ENCODE results near the gene MTHFSD.

GRCh38 chr16:86531641-86532525, 23.2 kb downstream of the MTHFSD start:
- TF ChIP-seq CTCF (IDR thresholded peaks at IDR 0.05) (no peak), POLR2A (IDR thresholded peaks at IDR 0.05) (no peak), EP300 (IDR thresholded peaks at IDR 0.05) (no peak)
